HFFc6 (cell line): ENCODE results near the gene TDRD1. TPM values are rescaled to one million over a fixed set of nuclear protein-coding genes. Genes with fewer than 3 reads are reported as not detected.
"Not testable (repeated sequence)": the region's sequence is repeated elsewhere in the genome, so short reads cannot be mapped to it uniquely, and the experiment has no call there.

Experiments used
- DNase-seq: peaks from one replicate; pipeline ENCODE4 v3.0.0-alpha.2; 2018
- H3K27ac Mint-ChIP-seq: 2 replicates; pipeline ENCODE4 v1.8.0; 2020; ENCODE audit warnings: mild to moderate bottlenecking, mixed read lengths
- H3K27me3 Mint-ChIP-seq: 2 replicates; pipeline ENCODE4 v1.8.0; 2021; ENCODE audit warnings: mild to moderate bottlenecking, moderate library complexity, mixed read lengths; ENCODE audit not compliant: insufficient read depth
- H3K36me3 Mint-ChIP-seq: 2 replicates; pipeline ENCODE4 v1.8.0; 2021; ENCODE audit warnings: low read depth, mixed read lengths
- H3K4me1 Mint-ChIP-seq: 2 replicates; pipeline ENCODE4 v1.8.0; 2020; ENCODE audit warnings: low read depth, mixed read lengths
- H3K4me3 Mint-ChIP-seq: 2 replicates; pipeline ENCODE4 v1.8.0; 2020; ENCODE audit warnings: mild to moderate bottlenecking, moderate library complexity, mixed read lengths
- H3K9me3 Mint-ChIP-seq: 2 replicates; pipeline ENCODE4 v1.8.0; 2020; ENCODE audit warnings: mild to moderate bottlenecking, mixed read lengths
- total RNA-seq, 6 experiments: library from RNA; stranded (reverse); fragmentation: NEBNext Ultra II Directional; extraction: Animal tissue kit (Norgen Biotek cat#: 25700); gene quantifications; 2 replicates in 1 of 6; 3 replicates in 5 of 6; pipeline ENCODE4 v1.2.3, GENCODE V29; 2021
- TF ChIP-seq, protein P1 (sequence below): fragments of 200-600 bp; sonication (generic); IDR thresholded peaks from 2 replicates; pipeline ENCODE4 v1.5.0; 2021; ENCODE audit warnings: antibody characterized with exemption, mild to moderate bottlenecking

The TDRD1 gene
- total RNA-seq, 6 experiments from 2014 or later: not detected

DNA sequence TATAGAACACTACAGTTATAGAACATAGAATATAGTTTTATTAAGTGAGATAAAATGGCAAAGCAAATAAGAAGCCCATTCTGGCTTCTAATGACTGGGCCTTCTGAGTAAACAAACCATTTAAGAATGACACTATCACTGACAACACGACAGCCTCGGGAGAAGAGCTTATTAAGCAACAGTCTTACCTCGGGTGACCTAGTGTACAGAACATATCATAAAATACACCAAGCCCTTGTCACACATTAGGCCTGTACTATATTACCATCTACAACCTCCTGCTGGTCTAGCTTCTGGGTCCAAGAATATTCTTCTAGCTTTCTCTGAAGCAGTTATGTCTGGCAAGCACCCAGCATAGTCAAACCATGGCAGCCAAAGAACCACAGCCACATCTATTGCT is 37.1 kb upstream of the TDRD1 start:
- Mint-ChIP-seq H3K27me3 (no peaks in the 10 kb centered on the region), H3K4me1 (no peaks in the 10 kb centered on the region), H3K36me3 (peaks cover 6% of the 10 kb centered on the region), H3K27ac (no peak overlapping the region), H3K4me3 (no peak overlapping the region), H3K9me3 (no peaks in the 10 kb centered on the region)
- no peak for DNase-seq
- TF ChIP-seq, protein P1, sequence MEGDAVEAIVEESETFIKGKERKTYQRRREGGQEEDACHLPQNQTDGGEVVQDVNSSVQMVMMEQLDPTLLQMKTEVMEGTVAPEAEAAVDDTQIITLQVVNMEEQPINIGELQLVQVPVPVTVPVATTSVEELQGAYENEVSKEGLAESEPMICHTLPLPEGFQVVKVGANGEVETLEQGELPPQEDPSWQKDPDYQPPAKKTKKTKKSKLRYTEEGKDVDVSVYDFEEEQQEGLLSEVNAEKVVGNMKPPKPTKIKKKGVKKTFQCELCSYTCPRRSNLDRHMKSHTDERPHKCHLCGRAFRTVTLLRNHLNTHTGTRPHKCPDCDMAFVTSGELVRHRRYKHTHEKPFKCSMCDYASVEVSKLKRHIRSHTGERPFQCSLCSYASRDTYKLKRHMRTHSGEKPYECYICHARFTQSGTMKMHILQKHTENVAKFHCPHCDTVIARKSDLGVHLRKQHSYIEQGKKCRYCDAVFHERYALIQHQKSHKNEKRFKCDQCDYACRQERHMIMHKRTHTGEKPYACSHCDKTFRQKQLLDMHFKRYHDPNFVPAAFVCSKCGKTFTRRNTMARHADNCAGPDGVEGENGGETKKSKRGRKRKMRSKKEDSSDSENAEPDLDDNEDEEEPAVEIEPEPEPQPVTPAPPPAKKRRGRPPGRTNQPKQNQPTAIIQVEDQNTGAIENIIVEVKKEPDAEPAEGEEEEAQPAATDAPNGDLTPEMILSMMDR: no peak

DNA sequence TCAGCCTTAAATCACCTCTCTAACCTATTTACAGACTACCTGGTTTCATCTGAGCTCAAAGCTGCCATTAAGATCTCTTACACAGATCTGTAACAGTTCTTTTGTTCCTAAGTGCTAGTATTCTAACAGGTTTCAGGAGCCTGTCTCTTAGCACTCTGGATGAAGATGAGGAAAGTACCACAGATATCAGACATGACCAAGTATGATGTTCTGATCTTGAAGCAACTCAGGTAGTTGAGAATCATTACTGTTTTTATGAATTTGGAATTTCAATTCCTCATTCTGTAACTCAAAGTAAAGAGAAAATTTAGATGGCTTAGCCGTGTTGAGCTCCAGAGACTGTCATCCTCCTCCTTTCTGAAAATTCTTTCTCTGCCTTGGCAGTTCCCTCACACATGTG is 36.0 kb upstream of the TDRD1 start:
- no peak overlapping the region for H3K27ac Mint-ChIP-seq
- H3K27me3 Mint-ChIP-seq: no peaks in the 10 kb centered on the region
- H3K4me3 Mint-ChIP-seq: no peak overlapping the region
- no peak for DNase-seq
- peaks cover 15% of the 10 kb centered on the region for H3K36me3 Mint-ChIP-seq
- no peaks in the 10 kb centered on the region for H3K9me3 Mint-ChIP-seq
- no peaks in the 10 kb centered on the region for H3K4me1 Mint-ChIP-seq
- TF ChIP-seq, protein P1: no peak

DNA sequence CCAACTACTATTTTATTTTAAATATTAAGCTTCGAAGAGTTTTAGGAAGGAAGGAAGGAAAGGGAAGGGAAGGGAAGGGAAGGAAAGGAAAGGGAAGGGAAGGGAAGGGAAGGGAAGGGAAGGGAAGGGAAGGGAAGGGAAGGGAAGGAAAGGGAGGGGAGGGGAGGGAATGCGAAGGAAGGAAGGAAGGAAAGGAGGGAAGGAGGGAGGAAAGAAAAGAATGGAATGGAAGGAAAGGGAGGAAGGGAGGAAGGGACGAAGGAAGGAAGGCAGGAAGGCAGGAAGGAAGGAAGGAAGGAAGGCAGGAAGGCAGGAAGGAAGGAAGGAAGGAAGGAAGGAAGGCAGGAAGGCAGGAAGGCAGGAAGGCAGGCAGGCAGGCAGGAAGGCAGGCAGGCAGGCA is 29.7 kb upstream of the TDRD1 start:
- not testable (repeated sequence) for H3K4me3 Mint-ChIP-seq, H3K27ac Mint-ChIP-seq, DNase-seq, H3K9me3 Mint-ChIP-seq, H3K27me3 Mint-ChIP-seq
- Mint-ChIP-seq H3K4me1 (peaks cover 33% of the 10 kb centered on the region), H3K36me3 (peaks cover 40% of the 10 kb centered on the region)

DNA sequence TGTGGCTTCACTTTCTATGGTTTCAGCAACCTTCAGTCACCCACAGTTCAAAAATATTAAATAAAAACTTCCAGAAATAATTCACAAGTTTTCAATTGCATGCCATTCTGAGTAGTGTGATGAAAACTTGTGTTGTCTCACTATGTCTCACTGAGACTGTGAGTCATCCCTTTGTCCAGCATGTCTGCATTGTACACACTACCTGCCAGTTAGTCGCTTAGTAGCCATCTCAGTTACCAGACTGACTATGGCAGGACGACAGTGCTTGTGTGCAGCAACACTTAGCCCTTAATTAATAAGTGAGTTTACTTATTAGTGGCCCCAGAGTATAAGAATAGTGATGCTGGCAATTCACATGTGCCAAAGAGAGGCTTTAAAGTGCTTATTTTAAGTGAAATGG is 27.7 kb upstream of the TDRD1 start:
- H3K36me3 Mint-ChIP-seq: peaks cover 46% of the 10 kb centered on the region
- peak overlapping the region; percentile 36 for H3K4me3 Mint-ChIP-seq
- no peaks in the 10 kb centered on the region for H3K9me3 Mint-ChIP-seq
- peak overlapping the region; percentile 79 for H3K27ac Mint-ChIP-seq
- TF ChIP-seq, protein P1: no peak
- peak; percentile 80 for DNase-seq
- no peaks in the 10 kb centered on the region for H3K27me3 Mint-ChIP-seq
- peaks cover 33% of the 10 kb centered on the region for H3K4me1 Mint-ChIP-seq

DNA sequence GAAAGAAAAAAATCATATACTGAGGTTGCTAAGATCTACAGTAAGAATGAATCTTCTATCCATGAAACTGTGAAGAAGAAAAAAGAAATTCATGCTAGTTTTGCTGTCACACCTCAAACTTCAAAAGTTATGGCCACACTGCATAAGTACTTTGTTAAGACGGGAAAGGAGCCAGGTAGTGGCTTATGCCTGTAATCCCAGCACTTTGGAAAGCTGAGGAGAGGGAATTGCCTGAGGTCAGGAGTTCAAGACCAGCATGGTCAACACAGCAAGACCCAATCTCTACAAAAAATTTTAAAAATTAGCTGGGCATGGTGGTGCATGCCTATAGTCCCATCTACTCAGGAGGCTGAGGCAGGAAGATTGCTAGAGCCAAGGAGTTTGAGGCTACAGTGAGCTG is 27.3 kb upstream of the TDRD1 start:
- H3K36me3 Mint-ChIP-seq: peaks cover 44% of the 10 kb centered on the region
- H3K27me3 Mint-ChIP-seq: no peaks in the 10 kb centered on the region
- H3K27ac Mint-ChIP-seq: peak overlapping the region; percentile 79
- peaks cover 33% of the 10 kb centered on the region for H3K4me1 Mint-ChIP-seq
- no peak for DNase-seq
- TF ChIP-seq, protein P1: no peak
- no peaks in the 10 kb centered on the region for H3K9me3 Mint-ChIP-seq
- H3K4me3 Mint-ChIP-seq: no peak overlapping the region

DNA sequence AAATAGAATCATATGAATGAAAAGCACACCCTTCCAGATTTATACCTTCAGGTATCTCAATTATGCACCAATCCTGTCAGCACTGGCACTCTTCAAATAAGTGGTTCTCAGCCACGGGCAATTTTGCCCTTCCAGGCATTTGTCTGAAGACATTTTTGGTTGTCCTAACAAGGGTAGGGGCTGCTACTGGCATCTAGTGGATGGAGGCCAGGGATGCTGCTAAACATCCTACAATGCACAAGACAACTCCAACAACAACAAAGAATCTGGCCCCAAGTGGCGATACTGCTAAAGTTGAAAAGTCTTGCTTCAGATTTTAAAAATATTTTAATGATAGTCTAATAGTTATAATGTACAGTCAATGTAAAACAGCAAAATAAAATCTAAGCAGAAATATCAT is 21.2 kb upstream of the TDRD1 start:
- no peak for DNase-seq
- H3K36me3 Mint-ChIP-seq: peaks cover 23% of the 10 kb centered on the region
- H3K4me1 Mint-ChIP-seq: peaks cover 5% of the 10 kb centered on the region
- TF ChIP-seq, protein P1: no peak
- no peaks in the 10 kb centered on the region for H3K27me3 Mint-ChIP-seq
- H3K27ac Mint-ChIP-seq: no peak overlapping the region
- H3K9me3 Mint-ChIP-seq: no peaks in the 10 kb centered on the region
- no peak overlapping the region for H3K4me3 Mint-ChIP-seq
